Astrocyte (in vitro differentiated cells and primary cell): ENCODE data around the gene UCHL3.

Experiments
- CTCF ChIP-seq: IDR thresholded peaks from 2 replicates; pipeline ENCODE4 v1.5.1; 2011; ENCODE audit warnings: low read depth, mild to moderate bottlenecking, inconsistent platforms, low read length, moderate library complexity; ENCODE audit not compliant: insufficient read depth
- EZH2 ChIP-seq: IDR thresholded peaks from 2 replicates; pipeline ENCODE4 v1.6.1; 2012; ENCODE audit warnings: mild to moderate bottlenecking, low read length, inconsistent platforms; ENCODE audit not compliant: insufficient read depth

GRCh38 chr13:75514080-75514995 is 35.3 kb upstream of the UCHL3 start:
- no peak for TF ChIP-seq CTCF
- no peak for TF ChIP-seq EZH2
